Measurements from ENCODE around the gene GPA33. TPM values are rescaled to one million over a fixed set of nuclear protein-coding genes. Genes with fewer than 3 reads are reported as not detected.

Gene GPA33
- total RNA-seq, 2 experiments from 2014 or later = 0.21 to 0.64 TPM

GRCh38 chr1:167071286-167071685 lies 18.9 kb downstream of the GPA33 start:
- ATAC-seq (no peak), DNase-seq (no peak)
- H3K9me3 Mint-ChIP-seq (ENCODE audit: low read depth) = no peaks in the 10 kb centered on the region
- no peaks in the 10 kb centered on the region for H3K36me3 Mint-ChIP-seq
- CTCF ChIA-PET = no interaction called here
- H3K27me3 Mint-ChIP-seq = no peaks in the 10 kb centered on the region
- H3K4me3 Mint-ChIP-seq = no peak overlapping the region
- H3K27ac Mint-ChIP-seq = no peak overlapping the region
- peaks cover 16% of the 10 kb centered on the region for H3K4me1 Mint-ChIP-seq

GRCh38 chr1:167068761-167069160 lies 21.4 kb downstream of the GPA33 start:
- Mint-ChIP-seq H3K27me3 (no peaks in the 10 kb centered on the region), H3K27ac (no peak overlapping the region), H3K4me1 (peaks cover 4% of the 10 kb centered on the region), H3K36me3 (no peaks in the 10 kb centered on the region), H3K4me3 (no peak overlapping the region), H3K9me3 (ENCODE audit: low read depth) (no peaks in the 10 kb centered on the region)
- DNase-seq (no peak), ATAC-seq (no peak)
- CTCF ChIA-PET = interaction anchor here (1.0 kb wide), 1 partner anchor 8 kb away, joined by 3 read pairs; no protein-coding TSS in a partner anchor

- CTCF ChIA-PET = no interaction called here
- H3K27me3 Mint-ChIP-seq = no peaks in the 10 kb centered on the region
- H3K9me3 Mint-ChIP-seq (ENCODE audit: low read depth) = no peaks in the 10 kb centered on the region
- peaks cover 4% of the 10 kb centered on the region for H3K4me1 Mint-ChIP-seq
- no peak overlapping the region for H3K27ac Mint-ChIP-seq
- ATAC-seq = no peak
- no peaks in the 10 kb centered on the region for H3K36me3 Mint-ChIP-seq
- no peak overlapping the region for H3K4me3 Mint-ChIP-seq
- no peak for DNase-seq
Measured at GRCh38 chr1:167067904-167068303, 22.3 kb downstream of the GPA33 start.

- no peaks in the 10 kb centered on the region for H3K36me3 Mint-ChIP-seq
- H3K27ac Mint-ChIP-seq = no peak overlapping the region
- peaks cover 4% of the 10 kb centered on the region for H3K4me1 Mint-ChIP-seq
- ATAC-seq (peak; percentile 94), DNase-seq (peak; percentile 82)
- CTCF ChIA-PET = interaction anchor here (0.5 to 18.6 kb wide), 29 partner anchors 8 to 498 kb away, joined by 3 to 690 read pairs (median 4); partner anchors contain the start of genes CREG1, POU2F1 and TADA1
- H3K9me3 Mint-ChIP-seq (ENCODE audit: low read depth) = no peaks in the 10 kb centered on the region
- H3K27me3 Mint-ChIP-seq = no peaks in the 10 kb centered on the region
- no peak overlapping the region for H3K4me3 Mint-ChIP-seq
Measured at GRCh38 chr1:167066333-167067122, 23.6 kb downstream of the GPA33 start.

- no peaks in the 10 kb centered on the region for H3K9me3 Mint-ChIP-seq (ENCODE audit: low read depth)
- no peaks in the 10 kb centered on the region for H3K36me3 Mint-ChIP-seq
- no peak overlapping the region for H3K4me3 Mint-ChIP-seq
- ATAC-seq = no peak
- H3K27ac Mint-ChIP-seq = no peak overlapping the region
- H3K4me1 Mint-ChIP-seq = peaks cover 4% of the 10 kb centered on the region
- CTCF ChIA-PET = interaction anchor here (0.7 to 18.6 kb wide), 13 partner anchors 8 to 488 kb away, joined by 3 to 690 read pairs (median 7); partner anchors contain the start of genes CREG1, POU2F1 and TADA1
- no peaks in the 10 kb centered on the region for H3K27me3 Mint-ChIP-seq
- no peak for DNase-seq
Measured at GRCh38 chr1:167065471-167065870, 24.7 kb downstream of the GPA33 start.

- ATAC-seq (no peak), DNase-seq (no peak)
- H3K36me3 Mint-ChIP-seq = no peaks in the 10 kb centered on the region
- no peak overlapping the region for H3K4me3 Mint-ChIP-seq
- peaks cover 4% of the 10 kb centered on the region for H3K4me1 Mint-ChIP-seq
- H3K9me3 Mint-ChIP-seq (ENCODE audit: low read depth) = no peaks in the 10 kb centered on the region
- no peak overlapping the region for H3K27ac Mint-ChIP-seq
- CTCF ChIA-PET = interaction anchor here (1.2 to 18.6 kb wide), 5 partner anchors 54 to 190 kb away, joined by 3 to 690 read pairs (median 23); partner anchors contain the start of gene TADA1
- no peaks in the 10 kb centered on the region for H3K27me3 Mint-ChIP-seq
Measured at GRCh38 chr1:167064621-167065020, 25.6 kb downstream of the GPA33 start.

- no peak for ATAC-seq
- peaks cover 11% of the 10 kb centered on the region for H3K4me1 Mint-ChIP-seq
Measured at GRCh38 chr1:167061073-167061464, 29.1 kb downstream of the GPA33 start.

GRCh38 chr1:167060141-167061072 lies 29.8 kb downstream of the GPA33 start:
- Mint-ChIP-seq H3K4me1 (peaks cover 15% of the 10 kb centered on the region), H3K27ac (no peak overlapping the region), H3K36me3 (no peaks in the 10 kb centered on the region), H3K27me3 (no peaks in the 10 kb centered on the region), H3K4me3 (no peak overlapping the region), H3K9me3 (ENCODE audit: low read depth) (no peaks in the 10 kb centered on the region)
- ATAC-seq (no peak), DNase-seq (no peak)
- CTCF ChIA-PET = interaction anchor here (0.6 to 18.6 kb wide), 20 partner anchors 8 to 1132 kb away, joined by 3 to 690 read pairs (median 6); partner anchors contain the start of genes POGK and TADA1

More at GRCh38 chr1:167061073-167061464, 29.1 kb downstream of the GPA33 start:
- Mint-ChIP-seq H3K9me3 (ENCODE audit: low read depth) (no peaks in the 10 kb centered on the region), H3K27me3 (no peaks in the 10 kb centered on the region), H3K4me3 (no peak overlapping the region), H3K36me3 (no peaks in the 10 kb centered on the region), H3K27ac (no peak overlapping the region)
- no peak for DNase-seq
- CTCF ChIA-PET = interaction anchor here (0.6 to 18.6 kb wide), 10 partner anchors 11 to 1133 kb away, joined by 3 to 690 read pairs (median 6); partner anchors contain the start of gene TADA1

- ATAC-seq = no peak
- Mint-ChIP-seq H3K27me3 (no peaks in the 10 kb centered on the region), H3K36me3 (no peaks in the 10 kb centered on the region), H3K4me1 (peaks cover 22% of the 10 kb centered on the region), H3K4me3 (no peak overlapping the region), H3K9me3 (ENCODE audit: low read depth) (no peaks in the 10 kb centered on the region), H3K27ac (no peak overlapping the region)
- CTCF ChIA-PET = interaction anchor here (0.6 to 18.6 kb wide), 33 partner anchors 9 to 570 kb away, joined by 3 to 690 read pairs (median 5); partner anchors contain the start of genes ILDR2, POGK, POU2F1 and TADA1
- DNase-seq = no peak
Measured at GRCh38 chr1:167059809-167060107, 30.4 kb downstream of the GPA33 start.

- no peaks in the 10 kb centered on the region for H3K36me3 Mint-ChIP-seq
- H3K9me3 Mint-ChIP-seq (ENCODE audit: low read depth) = no peaks in the 10 kb centered on the region
- H3K27me3 Mint-ChIP-seq = no peaks in the 10 kb centered on the region
- peaks cover 27% of the 10 kb centered on the region for H3K4me1 Mint-ChIP-seq
- H3K4me3 Mint-ChIP-seq = no peak overlapping the region
- CTCF ChIA-PET = interaction anchor here (0.6 to 18.6 kb wide), 44 partner anchors 9 to 1129 kb away, joined by 3 to 690 read pairs (median 4); partner anchors contain the start of genes GPA33, ILDR2, POGK and POU2F1
- H3K27ac Mint-ChIP-seq = peak overlapping the region; percentile 33
- peak; percentile 40 for ATAC-seq
- DNase-seq = peak; percentile 81
Measured at GRCh38 chr1:167059045-167059808, 30.9 kb downstream of the GPA33 start.

GRCh38 chr1:167057241-167057688 lies 32.9 kb downstream of the GPA33 start:
- H3K27ac Mint-ChIP-seq = no peak overlapping the region
- peak; percentile 76 for DNase-seq
- no peaks in the 10 kb centered on the region for H3K27me3 Mint-ChIP-seq
- ATAC-seq = peak; percentile 77
- H3K36me3 Mint-ChIP-seq = no peaks in the 10 kb centered on the region
- no peaks in the 10 kb centered on the region for H3K9me3 Mint-ChIP-seq (ENCODE audit: low read depth)
- CTCF ChIA-PET = interaction anchor here (0.8 to 18.6 kb wide), 19 partner anchors 9 to 568 kb away, joined by 3 to 690 read pairs (median 4); partner anchors contain the start of genes POGK and TADA1
- peaks cover 32% of the 10 kb centered on the region for H3K4me1 Mint-ChIP-seq
- H3K4me3 Mint-ChIP-seq = no peak overlapping the region

GRCh38 chr1:167056529-167057231 lies 33.5 kb downstream of the GPA33 start:
- no peak overlapping the region for H3K27ac Mint-ChIP-seq

More at GRCh38 chr1:167056529-167057231, 33.5 kb downstream of the GPA33 start:
- CTCF ChIA-PET = interaction anchor here (0.8 to 18.6 kb wide), 18 partner anchors 10 to 567 kb away, joined by 3 to 690 read pairs (median 4); partner anchors contain the start of genes POGK and TADA1
- no peaks in the 10 kb centered on the region for H3K27me3 Mint-ChIP-seq
- no peaks in the 10 kb centered on the region for H3K9me3 Mint-ChIP-seq (ENCODE audit: low read depth)
- no peak overlapping the region for H3K4me3 Mint-ChIP-seq
- peaks cover 34% of the 10 kb centered on the region for H3K4me1 Mint-ChIP-seq
- peak; percentile 20 for ATAC-seq
- no peak for DNase-seq
- H3K36me3 Mint-ChIP-seq = no peaks in the 10 kb centered on the region
